Measurements from ENCODE around the gene GATAD2B.

The GATAD2B gene

DNA sequence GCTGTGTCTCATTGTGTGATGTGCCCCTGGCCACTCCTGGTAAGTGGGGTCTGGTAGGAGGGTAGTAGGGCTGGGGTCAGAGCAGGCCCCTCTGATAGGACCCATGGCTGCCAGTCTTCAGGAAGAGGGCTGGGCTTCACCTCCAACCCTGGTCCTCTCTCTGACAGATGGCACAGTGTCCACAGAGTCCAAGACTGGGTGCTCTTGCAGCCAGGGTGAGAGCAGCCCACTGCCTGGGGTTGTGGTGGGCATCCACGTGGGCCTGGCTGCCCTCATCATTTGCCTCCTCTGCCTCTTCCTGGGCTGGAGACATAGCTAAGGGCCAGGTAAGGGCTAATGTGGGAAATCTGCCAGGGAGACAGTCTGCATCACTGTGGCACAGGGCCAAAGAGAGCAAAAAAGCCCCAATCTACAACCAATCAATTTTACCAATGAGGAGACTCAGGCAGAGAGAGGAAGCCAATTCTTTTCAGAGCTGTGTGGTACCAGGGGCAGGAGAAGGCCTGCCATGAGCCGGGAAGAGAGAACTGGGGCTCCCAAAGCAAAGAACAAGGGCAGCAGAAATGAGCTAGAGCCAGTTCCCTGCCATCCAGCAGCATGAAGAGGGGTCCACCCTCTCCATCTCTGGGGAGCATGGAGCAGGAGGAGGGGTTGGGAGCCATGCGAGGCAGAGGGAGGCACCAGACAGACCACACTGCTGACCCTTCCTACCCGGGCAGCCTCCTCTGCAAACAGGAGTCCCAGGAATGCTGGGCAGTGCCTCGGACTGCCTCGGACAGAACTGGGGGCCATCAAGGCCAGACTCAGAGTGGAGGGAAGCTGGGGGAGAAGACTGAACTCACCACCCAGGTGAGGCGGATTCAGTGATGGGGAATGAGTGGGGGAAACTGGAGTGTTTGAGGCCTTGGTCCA is 120.7 kb downstream of the GATAD2B start:
- Histone ChIP-seq H3K27ac (ENCODE audit: low read depth, low read length, severe bottlenecking) (no peak overlapping the region), H3K36me3 (ENCODE audit: control insufficient read depth, insufficient read depth, low read length) (peaks cover 32% of the 10 kb centered on the region), H3K4me3 (ENCODE audit: extremely low read depth, insufficient read depth, low read length, poor library complexity, severe bottlenecking) (no peak overlapping the region)

DNA sequence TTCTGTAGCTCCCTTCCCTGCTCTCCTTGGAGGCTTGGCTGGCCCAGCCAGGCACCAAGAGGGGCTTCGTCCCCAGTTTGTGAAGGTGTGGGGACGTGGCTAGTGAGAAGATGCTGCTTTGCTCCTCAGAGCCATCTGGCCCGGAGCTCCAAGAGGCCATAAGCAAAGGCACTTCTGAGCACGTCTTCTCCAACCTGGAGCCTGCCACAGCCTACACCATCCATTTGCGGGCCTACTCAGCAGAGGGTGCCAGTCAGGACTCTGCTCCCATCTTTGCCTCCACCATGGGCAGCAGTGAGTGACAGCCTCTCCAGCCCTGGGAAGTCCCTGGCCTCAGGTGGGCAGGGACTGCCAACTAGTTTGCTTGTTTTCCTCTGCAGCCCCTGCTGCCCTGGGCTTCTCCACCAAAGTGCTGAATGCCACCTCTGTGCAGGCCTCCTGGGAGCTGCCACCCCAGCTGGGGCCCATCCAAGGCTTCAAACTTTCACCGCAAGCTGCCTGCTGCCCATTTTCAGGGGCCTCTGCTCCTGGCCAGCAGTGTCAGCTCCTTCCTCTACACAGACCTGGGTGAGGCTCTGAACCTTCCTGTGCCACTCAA is 121.6 kb downstream of the GATAD2B start:
- Histone ChIP-seq H3K36me3 (ENCODE audit: control insufficient read depth, insufficient read depth, low read length) (peaks cover 26% of the 10 kb centered on the region), H3K4me3 (ENCODE audit: extremely low read depth, insufficient read depth, low read length, poor library complexity, severe bottlenecking) (no peak overlapping the region), H3K27ac (ENCODE audit: low read depth, low read length, severe bottlenecking) (no peak overlapping the region), H3K9me3 (ENCODE audit: control insufficient read depth, low read length) (no peaks in the 10 kb centered on the region), H3K4me1 (ENCODE audit: control insufficient read depth, insufficient read depth, low read length, poor library complexity, severe bottlenecking) (no peaks in the 10 kb centered on the region)
- WGBS, 2 experiments (ENCODE audit: insufficient coverage in 2 of 2): 93 to 97% methylated on average over 5 to 6 of the region's 6 CpGs

More for the DNA sequence above, 120.7 kb downstream of the GATAD2B start:
- H3K4me1 ChIP-seq (ENCODE audit: control insufficient read depth, insufficient read depth, low read length, poor library complexity, severe bottlenecking): no peaks in the 10 kb centered on the region
- 98% methylated on average over 5 of the region's 7 CpGs for WGBS, 2 experiments (ENCODE audit: insufficient coverage in 2 of 2)
- no peaks in the 10 kb centered on the region for H3K9me3 ChIP-seq (ENCODE audit: control insufficient read depth, low read length)

DNA sequence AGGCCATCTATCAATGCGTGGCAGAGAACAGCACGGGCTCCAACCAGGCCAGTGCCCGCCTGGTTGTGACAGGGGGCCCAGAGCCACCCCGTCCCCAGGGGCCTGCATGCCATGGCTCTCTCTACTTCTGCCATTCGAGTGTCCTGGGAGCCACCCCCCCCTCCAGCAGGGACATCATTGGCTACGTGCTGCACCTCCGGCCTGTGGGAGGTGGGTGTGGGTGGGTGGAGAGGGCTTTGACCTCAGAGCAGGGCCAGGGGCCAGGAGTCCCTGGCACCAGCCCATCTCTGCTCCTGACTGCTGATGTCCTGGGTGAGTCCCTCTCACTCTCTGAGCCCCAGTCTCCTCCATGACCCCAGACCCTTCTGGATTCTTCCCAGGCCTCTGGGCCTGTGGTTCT is 122.3 kb downstream of the GATAD2B start:
- 95 to 98% methylated on average over 3 to 4 of the region's 7 CpGs for WGBS, 2 experiments (ENCODE audit: insufficient coverage in 2 of 2)
- Histone ChIP-seq H3K9me3 (ENCODE audit: control insufficient read depth, low read length) (no peaks in the 10 kb centered on the region), H3K27ac (ENCODE audit: low read depth, low read length, severe bottlenecking) (no peak overlapping the region), H3K4me3 (ENCODE audit: extremely low read depth, insufficient read depth, low read length, poor library complexity, severe bottlenecking) (no peak overlapping the region), H3K36me3 (ENCODE audit: control insufficient read depth, insufficient read depth, low read length) (peaks cover 25% of the 10 kb centered on the region), H3K4me1 (ENCODE audit: control insufficient read depth, insufficient read depth, low read length, poor library complexity, severe bottlenecking) (no peaks in the 10 kb centered on the region)

DNA sequence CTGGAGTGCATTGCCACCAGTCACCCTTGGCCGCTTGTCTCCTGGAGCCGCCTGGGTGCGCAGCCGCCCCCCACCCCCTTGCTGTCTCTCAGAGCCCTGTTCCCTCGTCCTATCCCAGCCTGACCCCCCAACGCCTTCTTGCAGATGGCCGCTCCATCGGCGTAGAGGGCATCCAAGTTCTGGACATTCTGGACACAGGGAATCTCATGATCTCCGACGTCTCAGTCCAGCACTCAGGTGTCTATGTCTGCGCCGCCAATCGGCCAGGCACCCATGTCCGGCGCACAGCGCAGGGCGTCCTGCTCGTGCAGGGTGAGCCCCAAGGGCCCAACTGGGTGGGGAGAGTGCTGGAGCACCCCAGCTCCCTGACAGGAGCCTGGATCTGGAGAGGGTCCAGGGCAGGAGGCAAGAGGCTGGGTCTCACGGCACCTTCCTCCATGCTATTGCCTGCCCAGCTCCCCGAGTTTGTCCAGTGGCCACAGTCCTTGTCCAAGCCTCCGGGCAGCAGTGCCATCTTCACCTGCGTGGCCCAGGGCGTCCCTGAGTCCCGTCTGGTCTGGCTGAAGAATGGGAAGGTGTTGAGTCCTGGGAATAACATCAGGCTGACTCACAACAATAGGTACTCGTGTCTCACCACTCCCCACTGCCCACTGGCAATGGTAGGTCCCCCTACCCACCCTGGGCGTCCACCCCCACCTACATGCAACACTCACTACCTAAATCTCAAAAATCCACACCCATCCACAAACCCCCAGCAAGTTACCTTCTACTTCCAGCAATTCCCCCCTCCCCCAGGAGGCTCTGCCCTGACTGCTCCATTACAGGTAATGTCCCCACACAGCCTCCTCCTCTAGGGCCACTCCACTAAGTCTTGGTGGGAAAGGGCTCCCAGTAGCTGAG is 123.0 kb downstream of the GATAD2B start:
- WGBS, 2 experiments (ENCODE audit: insufficient coverage in 2 of 2): 94 to 99% methylated on average over 17 to 24 of the region's 27 CpGs
- H3K4me1 ChIP-seq (ENCODE audit: control insufficient read depth, insufficient read depth, low read length, poor library complexity, severe bottlenecking): peaks cover 3% of the 10 kb centered on the region
- peaks cover 21% of the 10 kb centered on the region for H3K36me3 ChIP-seq (ENCODE audit: control insufficient read depth, insufficient read depth, low read length)
- no peaks in the 10 kb centered on the region for H3K9me3 ChIP-seq (ENCODE audit: control insufficient read depth, low read length)
- no peak overlapping the region for H3K4me3 ChIP-seq (ENCODE audit: extremely low read depth, insufficient read depth, low read length, poor library complexity, severe bottlenecking)
- H3K27ac ChIP-seq (ENCODE audit: low read depth, low read length, severe bottlenecking): no peak overlapping the region

DNA sequence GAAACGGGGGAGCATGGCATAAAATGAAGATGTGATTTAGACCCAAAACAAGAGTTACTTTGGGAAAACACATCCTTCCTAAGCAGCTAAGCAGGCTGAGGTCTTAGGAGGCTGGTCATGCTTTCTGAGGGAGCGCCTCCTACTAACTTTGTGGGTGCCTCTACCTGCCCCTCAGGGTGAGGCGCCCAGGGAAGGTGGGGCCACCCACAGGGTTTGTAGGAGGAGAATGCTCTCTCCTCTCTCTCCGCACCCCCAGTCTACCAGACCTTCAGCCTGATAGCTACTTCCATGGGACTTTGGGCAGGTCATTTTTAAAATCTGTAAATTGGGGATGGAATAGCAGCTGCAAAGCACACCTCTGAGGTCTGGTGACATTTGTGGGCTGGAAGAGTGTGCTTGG is 123.8 kb downstream of the GATAD2B start:
- Histone ChIP-seq H3K4me1 (ENCODE audit: control insufficient read depth, insufficient read depth, low read length, poor library complexity, severe bottlenecking) (peaks cover 3% of the 10 kb centered on the region), H3K27ac (ENCODE audit: low read depth, low read length, severe bottlenecking) (no peak overlapping the region), H3K4me3 (ENCODE audit: extremely low read depth, insufficient read depth, low read length, poor library complexity, severe bottlenecking) (no peak overlapping the region), H3K36me3 (ENCODE audit: control insufficient read depth, insufficient read depth, low read length) (peaks cover 15% of the 10 kb centered on the region), H3K9me3 (ENCODE audit: control insufficient read depth, low read length) (no peaks in the 10 kb centered on the region)
- 86 to 100% methylated on average over 1 of the region's 4 CpGs for WGBS, 2 experiments (ENCODE audit: insufficient coverage in 2 of 2)

DNA sequence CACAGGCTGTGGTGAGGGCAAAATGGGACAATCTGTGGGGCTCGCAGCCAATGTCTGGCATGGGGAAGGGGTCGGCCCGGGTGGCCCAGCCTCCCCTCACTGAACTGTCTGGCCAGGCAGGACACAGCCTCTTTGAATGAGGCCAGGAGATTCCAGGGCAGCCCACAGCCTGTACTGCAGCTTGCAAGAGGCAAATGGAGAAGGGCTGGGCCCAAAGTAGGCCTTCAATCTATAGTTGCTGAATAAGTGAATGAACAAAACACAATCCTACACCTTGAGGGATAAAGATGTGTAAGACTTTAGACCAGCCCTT is 124.3 kb downstream of the GATAD2B start:
- no peaks in the 10 kb centered on the region for H3K9me3 ChIP-seq (ENCODE audit: control insufficient read depth, low read length)
- H3K4me3 ChIP-seq (ENCODE audit: extremely low read depth, insufficient read depth, low read length, poor library complexity, severe bottlenecking): no peak overlapping the region
- H3K27ac ChIP-seq (ENCODE audit: low read depth, low read length, severe bottlenecking): no peak overlapping the region
- 92 to 100% methylated on average over 1 to 3 of the region's 3 CpGs for WGBS, 2 experiments (ENCODE audit: insufficient coverage in 2 of 2)
- peaks cover 13% of the 10 kb centered on the region for H3K36me3 ChIP-seq (ENCODE audit: control insufficient read depth, insufficient read depth, low read length)
- H3K4me1 ChIP-seq (ENCODE audit: control insufficient read depth, insufficient read depth, low read length, poor library complexity, severe bottlenecking): peaks cover 3% of the 10 kb centered on the region

DNA sequence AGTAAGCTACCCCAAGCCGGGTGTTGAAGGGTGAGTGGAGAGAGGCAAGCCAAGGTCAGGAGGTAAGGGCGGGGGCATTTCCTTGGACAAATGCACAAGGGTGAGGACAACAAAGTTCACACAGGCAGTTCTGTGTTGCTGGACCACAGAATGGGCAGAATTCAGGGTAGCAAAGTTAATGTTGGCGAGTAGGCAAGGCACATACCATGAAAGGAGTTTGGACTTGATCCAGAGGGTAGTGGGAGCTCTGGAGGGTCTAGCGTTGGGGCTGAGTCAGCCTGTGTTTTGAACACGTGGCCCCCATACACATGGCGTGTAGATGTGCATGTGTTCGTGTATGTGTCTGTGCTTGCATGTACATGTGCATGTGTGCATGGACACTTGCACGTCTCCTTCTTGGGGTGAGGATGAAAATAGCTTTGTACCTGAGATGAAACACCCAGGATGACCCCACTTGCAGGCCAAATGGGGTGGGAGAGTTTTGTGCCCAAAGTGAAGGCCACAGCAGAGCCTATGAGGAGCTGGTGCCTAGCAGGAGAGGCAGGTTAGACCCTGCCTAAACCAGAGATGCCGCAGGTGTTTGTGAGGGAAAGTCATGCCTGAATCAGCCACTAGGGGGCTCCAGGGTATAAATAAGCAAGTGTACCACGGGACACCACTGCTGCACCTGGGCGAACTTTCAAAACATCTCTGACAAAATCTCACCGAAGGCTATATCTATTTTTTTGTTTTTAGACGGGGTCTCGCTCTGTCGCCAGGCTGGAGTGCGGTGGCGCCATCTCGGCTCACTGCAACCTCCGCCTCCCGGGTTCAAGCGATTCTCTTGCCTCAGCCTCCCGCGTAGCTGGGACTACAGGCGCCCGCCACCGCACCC is 125.7 kb downstream of the GATAD2B start:
- peaks cover 3% of the 10 kb centered on the region for H3K4me1 ChIP-seq (ENCODE audit: control insufficient read depth, insufficient read depth, low read length, poor library complexity, severe bottlenecking)
- no peak overlapping the region for H3K4me3 ChIP-seq (ENCODE audit: extremely low read depth, insufficient read depth, low read length, poor library complexity, severe bottlenecking)
- H3K9me3 ChIP-seq (ENCODE audit: control insufficient read depth, low read length): no peaks in the 10 kb centered on the region
- H3K36me3 ChIP-seq (ENCODE audit: control insufficient read depth, insufficient read depth, low read length): peaks cover 5% of the 10 kb centered on the region
- 73 to 75% methylated on average over 17 to 21 of the region's 26 CpGs for WGBS, 2 experiments (ENCODE audit: insufficient coverage in 2 of 2)
- no peak overlapping the region for H3K27ac ChIP-seq (ENCODE audit: low read depth, low read length, severe bottlenecking)

DNA sequence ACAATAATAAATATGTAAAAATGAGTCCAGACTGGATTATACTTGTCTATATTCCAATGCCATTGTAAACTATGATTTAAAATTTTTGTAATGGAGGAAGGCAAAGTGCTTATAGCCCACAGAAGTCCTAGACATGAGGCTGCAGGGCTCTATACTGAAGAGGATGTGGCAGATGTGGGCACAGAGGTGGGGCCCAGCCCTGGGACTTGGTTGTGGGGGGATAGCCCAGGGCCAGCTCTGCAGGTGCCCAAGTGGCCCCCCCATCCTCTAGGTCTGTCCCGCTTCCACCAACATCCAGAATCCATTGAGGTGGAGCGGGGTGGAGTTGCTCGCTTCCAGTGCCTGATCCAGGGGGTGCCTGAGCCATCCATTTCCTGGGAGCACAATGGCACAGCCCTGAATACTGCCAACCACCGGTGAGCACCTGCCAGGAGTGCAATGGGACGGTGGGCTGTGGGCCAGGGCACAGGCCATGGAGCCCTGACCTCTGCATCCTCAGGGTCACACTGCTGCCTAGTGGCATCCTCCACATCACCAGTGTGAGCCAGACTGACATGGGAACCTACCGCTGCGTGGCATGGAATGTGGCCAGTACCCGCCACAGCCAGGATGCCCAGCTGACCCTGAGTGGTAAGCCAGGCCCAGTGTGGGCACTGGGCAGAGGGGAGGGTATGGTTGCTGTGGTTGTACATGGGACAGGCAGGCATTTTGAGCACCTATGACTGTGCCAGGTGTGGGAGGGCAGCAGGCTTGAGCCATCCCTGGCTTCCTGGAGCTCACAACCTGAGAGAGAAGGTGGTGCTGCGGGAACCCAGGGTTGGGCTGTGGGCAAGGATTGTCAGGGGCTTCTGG is 126.6 kb downstream of the GATAD2B start:
- Histone ChIP-seq H3K36me3 (ENCODE audit: control insufficient read depth, insufficient read depth, low read length) (no peaks in the 10 kb centered on the region), H3K27ac (ENCODE audit: low read depth, low read length, severe bottlenecking) (no peak overlapping the region), H3K9me3 (ENCODE audit: control insufficient read depth, low read length) (no peaks in the 10 kb centered on the region), H3K4me1 (ENCODE audit: control insufficient read depth, insufficient read depth, low read length, poor library complexity, severe bottlenecking) (peaks cover 3% of the 10 kb centered on the region), H3K4me3 (ENCODE audit: extremely low read depth, insufficient read depth, low read length, poor library complexity, severe bottlenecking) (no peak overlapping the region)
- WGBS, 2 experiments (ENCODE audit: insufficient coverage in 2 of 2): 77 to 84% methylated on average over 8 to 9 of the region's 9 CpGs

DNA sequence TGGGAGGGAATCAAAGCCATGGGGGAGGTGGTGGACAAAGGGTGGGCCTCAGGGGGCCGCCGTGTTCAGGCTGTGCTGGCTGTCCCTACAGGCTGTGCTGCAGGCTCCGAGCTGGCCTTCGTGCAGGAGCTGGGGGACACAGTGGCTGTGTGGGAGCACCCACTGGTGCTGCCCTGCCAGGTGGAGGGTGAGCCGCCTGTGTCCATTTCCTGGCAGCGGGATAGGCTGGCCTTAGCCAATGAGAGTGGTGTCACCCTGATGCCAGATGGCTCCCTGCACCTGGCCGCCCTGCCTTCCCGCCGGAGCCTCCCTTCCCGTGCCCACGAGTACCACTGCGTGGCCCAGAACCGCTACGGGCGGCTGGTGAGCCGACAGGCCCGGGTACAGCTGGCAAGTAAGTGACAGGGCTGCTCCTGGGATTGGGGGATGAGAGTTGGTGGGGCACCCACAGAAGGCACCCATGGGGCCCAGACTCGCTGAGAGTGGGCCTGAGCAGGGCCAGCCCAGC is 127.4 kb downstream of the GATAD2B start:
- Histone ChIP-seq H3K27ac (ENCODE audit: low read depth, low read length, severe bottlenecking) (peak overlapping the region; percentile 36), H3K36me3 (ENCODE audit: control insufficient read depth, insufficient read depth, low read length) (no peaks in the 10 kb centered on the region), H3K9me3 (ENCODE audit: control insufficient read depth, low read length) (no peaks in the 10 kb centered on the region), H3K4me3 (ENCODE audit: extremely low read depth, insufficient read depth, low read length, poor library complexity, severe bottlenecking) (no peak overlapping the region), H3K4me1 (ENCODE audit: control insufficient read depth, insufficient read depth, low read length, poor library complexity, severe bottlenecking) (peaks cover 3% of the 10 kb centered on the region)
- 85 to 93% methylated on average over 17 to 18 of the region's 18 CpGs for WGBS, 2 experiments (ENCODE audit: insufficient coverage in 2 of 2)

All from mesodermal cell (in vitro differentiated cells).